EL (cell line): Measurements from ENCODE around the gene CRYGN.

Experiments
- DNase-seq: peaks from one replicate; pipeline ENCODE4 v3.0.0-alpha.2; 2016

Gene CRYGN

DNA sequence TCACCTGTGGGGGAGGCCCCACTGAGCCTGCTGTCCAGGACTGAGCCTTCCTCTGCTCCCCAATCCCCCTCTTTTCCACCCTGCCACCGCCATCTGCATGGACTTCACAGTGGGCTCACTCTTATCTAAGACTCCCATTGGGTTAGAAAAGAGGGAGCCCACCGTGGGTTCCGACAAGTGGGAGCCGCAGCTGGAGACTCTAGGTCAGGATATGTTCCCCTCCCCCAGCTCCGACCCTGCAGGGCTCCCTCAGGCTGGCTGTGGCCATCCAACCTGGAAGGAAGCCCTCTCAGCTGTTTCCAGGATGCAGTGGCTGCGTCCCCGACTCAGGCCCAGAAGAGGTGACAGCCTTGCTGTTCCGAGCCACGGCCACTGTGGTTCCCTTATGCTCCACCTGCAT, 34.9 kb downstream of the CRYGN start:
- no peak for DNase-seq

- DNase-seq = peak; percentile 19
Observed at GRCh38 chr7:151404216-151405011, 35.5 kb downstream of the CRYGN start.

DNA sequence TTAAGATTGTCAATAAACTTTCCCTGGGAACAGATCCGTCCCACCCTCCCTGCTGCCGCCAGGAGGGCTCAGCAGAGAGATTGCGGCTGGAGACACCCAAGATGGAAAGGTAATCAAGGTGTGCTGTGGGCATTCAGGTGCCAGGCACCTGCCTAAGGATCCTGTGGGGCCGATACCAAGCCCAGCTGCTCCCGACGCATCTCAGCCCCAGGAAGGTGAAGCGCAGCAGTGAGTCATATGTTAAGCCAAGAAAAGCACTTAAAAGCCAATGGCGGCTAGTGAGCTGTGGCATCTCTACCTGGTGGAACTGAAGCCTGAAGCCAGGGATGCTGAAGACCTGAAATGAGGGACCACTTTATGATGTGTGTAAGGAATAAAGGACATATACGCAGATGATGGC, 36.2 kb downstream of the CRYGN start:
- no peak for DNase-seq

DNA sequence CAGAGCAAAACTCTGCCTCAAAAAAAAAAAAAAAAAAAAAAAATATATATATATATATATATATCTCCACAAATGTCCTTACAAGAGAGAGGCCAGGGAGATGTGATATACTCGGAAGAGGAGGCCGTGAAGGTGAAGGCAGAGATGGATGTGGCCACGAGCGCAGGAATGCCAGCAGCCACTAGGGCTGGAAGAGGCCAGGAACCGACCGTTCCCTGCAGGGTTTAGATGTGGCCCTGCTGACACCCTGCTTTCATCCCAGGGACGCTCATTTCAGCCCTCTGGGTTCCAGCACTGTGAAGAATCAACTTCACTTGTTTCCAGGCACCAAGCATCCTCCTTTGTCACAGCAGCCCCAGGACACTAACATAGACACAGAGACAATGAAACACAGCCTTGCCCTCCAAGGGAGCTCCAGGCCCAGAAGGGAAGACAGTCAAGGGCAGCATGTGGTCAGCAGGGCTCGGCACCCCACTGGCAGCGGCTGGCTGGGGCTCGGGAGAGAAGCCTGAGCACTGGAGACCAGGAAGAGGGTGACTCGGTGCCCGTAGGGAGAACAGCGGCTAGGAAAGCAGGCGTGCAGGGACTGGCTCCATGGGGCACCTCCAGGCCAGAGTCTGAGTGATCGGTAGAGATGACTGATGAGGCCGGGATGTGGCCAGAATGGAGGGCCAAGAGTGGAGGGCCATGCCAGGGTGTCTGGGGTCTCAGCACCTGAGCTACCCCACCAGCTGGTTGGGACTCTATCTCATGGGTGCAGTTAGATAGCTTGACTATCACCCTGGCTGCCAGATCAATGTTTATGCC, 37.7 kb downstream of the CRYGN start:
- DNase-seq = no peak

GRCh38 chr7:151400626-151401315, 39.2 kb downstream of the CRYGN start:
- DNase-seq = no peak

DNA sequence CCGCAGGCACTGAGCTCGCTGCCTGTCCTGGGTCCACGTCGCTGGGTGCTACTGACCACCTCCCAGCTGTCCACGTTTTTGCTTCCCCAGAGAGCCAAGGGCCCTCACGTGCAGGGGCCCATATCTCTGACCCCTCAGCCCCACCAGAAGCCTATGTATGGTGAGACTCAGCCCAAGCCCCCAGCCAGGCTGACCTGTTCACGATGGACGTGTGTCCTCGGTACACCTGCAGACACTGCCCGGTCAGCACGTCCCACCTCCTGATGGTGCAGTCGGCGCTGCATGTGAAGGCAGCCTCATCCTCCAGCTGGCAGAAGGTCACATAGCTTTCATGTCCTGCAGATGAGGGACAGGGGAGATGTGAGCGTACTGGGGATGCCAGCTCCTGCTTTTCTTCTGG, 40.0 kb downstream of the CRYGN start:
- no peak for DNase-seq

GRCh38 chr7:151399305-151399601, 40.7 kb downstream of the CRYGN start:
- no peak for DNase-seq

GRCh38 chr7:151398446-151399304, 41.3 kb downstream of the CRYGN start:
- no peak for DNase-seq

DNA sequence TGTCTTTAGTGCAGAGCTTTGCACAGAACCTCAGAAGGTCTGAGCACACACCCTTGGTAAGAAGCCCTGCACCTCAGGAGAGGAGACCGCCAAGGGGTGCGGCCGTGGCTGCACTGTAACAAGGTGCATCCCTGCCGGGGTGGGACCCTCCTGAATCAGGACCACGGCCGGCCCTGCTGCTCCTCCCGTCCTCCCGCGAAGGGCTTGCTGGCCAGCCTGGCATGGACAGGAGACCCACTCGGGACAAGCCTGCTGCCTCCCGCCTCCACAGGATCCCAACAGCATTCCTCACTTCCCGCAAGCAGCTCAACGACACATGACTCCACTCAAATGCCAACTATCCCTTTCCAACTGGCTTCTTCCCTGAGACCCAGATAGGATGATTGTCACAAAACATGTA, 42.9 kb downstream of the CRYGN start:
- no peak for DNase-seq

GRCh38 chr7:151396328-151396970, 43.5 kb downstream of the CRYGN start:
- no peak for DNase-seq

GRCh38 chr7:151395036-151395367, 44.9 kb downstream of the CRYGN start:
- no peak for DNase-seq

GRCh38 chr7:151394076-151395035, 45.6 kb downstream of the CRYGN start:
- no peak for DNase-seq

- no peak for DNase-seq
Observed at GRCh38 chr7:151393031-151393977, 46.6 kb downstream of the CRYGN start.

- DNase-seq = no peak
Observed at GRCh38 chr7:151392426-151392825, 47.5 kb downstream of the CRYGN start.

DNA sequence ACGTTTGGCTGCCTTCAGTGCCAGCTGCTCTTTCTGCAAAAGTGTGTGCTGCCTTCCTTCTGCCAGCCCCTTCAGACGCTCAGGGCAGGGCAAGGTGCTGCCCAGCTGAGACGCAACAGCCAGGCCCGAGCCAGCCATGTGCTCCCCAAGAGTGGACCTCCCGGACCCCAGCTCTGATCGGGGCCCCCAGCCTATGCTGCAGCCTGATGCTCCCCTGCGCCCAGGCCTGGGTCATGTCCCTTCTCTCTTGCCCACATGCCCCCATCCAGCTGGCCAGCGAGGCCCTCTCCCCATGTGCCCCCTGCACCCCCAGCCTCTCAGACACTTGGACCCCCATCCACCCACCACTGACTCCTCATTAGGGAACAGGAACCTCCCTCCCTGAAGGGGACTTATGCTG, 47.9 kb downstream of the CRYGN start:
- DNase-seq = no peak

- DNase-seq = no peak
Observed at GRCh38 chr7:151391358-151391730, 48.6 kb downstream of the CRYGN start.

DNA sequence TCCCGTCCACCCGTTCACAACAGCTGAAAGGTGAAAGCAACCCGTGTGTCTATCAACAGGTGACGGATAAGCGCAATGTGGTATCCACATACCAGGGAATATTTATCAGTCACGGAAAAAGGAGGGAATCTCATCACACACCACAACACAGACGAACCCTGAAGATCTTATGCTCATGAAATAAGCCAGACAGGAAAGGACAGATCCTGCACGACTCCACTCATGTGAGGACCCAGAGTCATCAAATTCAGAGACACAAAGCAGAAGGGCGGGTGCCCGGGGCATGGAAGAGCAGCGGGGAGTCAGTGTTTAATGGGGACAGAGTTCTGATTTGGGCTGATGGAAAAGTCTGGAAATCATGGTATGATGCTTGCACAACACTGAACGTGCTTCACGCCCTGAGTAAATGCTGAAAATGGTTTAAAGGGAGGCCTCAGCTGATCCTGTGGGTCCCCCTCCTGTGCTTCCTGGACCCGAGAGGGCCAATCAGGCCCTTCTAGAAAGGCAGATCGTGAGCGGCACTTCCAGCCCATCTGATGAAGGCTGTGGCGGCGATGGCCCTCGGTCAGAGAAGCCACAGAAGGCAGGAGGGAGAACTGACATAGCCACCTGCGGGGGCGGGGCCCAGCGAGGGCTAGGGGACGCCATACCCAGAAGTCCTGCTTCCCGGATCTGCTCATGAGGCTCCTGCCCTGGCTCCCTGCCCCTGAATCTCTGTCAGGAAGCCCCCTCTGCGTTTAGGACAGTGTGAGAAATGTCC, 49.2 kb downstream of the CRYGN start:
- no peak for DNase-seq

GRCh38 chr7:151389768-151390597, 50.0 kb downstream of the CRYGN start:
- no peak for DNase-seq
